Thoracic aorta (tissue), 2 donors: Measurements from ENCODE around the gene SOX13. TPM values are rescaled to one million over a fixed set of nuclear protein-coding genes. Genes with fewer than 3 reads are reported as not detected.

ENCODE experiments used
- ATAC-seq: fragments of 150-250 bp; one replicate; pipeline ENCODE4 v1.8.0; 2017; ENCODE audit warnings: low read depth; ENCODE audit not compliant: insufficient number of reproducible peaks, low FRiP score
- DNase-seq: peaks from one replicate; pipeline ENCODE4 v3.0.0-alpha.2; 2020; ENCODE audit warnings: low spot score
- H3K27ac ChIP-seq, 2 donors: fragments of 200-600 bp; sonication (generic); 1 replicate in 1 of 2; 2 replicates in 1 of 2; pipeline ENCODE4 v1.5.1; 2016; ENCODE audit warnings: mild to moderate bottlenecking in 2 of 2, moderate library complexity in 2 of 2
- H3K27me3 ChIP-seq: fragments of 200-600 bp; sonication (generic); replicated peaks from 2 replicates; pipeline ENCODE4 v1.6.0; 2016; ENCODE audit warnings: mild to moderate bottlenecking; ENCODE audit not compliant: insufficient read depth
- H3K36me3 ChIP-seq: fragments of 200-600 bp; sonication (generic); one replicate; pipeline ENCODE4 v1.5.1; 2016
- H3K4me1 ChIP-seq, 2 donors: fragments of 200-600 bp; sonication (generic); 1 replicate in 1 of 2; 2 replicates in 1 of 2; pipeline versions ENCODE4 v1.5.1 to v1.6.0; 2016; ENCODE audit warnings: low read depth in 2 of 2, mild to moderate bottlenecking in 1 of 2; ENCODE audit not compliant: control insufficient read depth in 1 of 2
- H3K4me3 ChIP-seq: fragments of 200-600 bp; sonication (generic); 2 replicates; pipeline ENCODE4 v1.5.1; 2016; ENCODE audit warnings: mild to moderate bottlenecking
- H3K9me3 ChIP-seq: fragments of 200-600 bp; sonication (generic); 2 replicates; pipeline ENCODE4 v1.5.1; 2016
- CTCF ChIP-seq: fragments of 200-600 bp; sonication (generic); IDR thresholded peaks from one replicate; pipeline ENCODE4 v1.5.1; 2019; ENCODE audit warnings: antibody characterized with exemption
- total RNA-seq, 2 donors: library from RNA; depleted of rRNA; stranded (reverse); fragments of >200 nt; gene quantifications; one replicate each; pipeline versions ENCODE4 v1.1.0 to v1.2.3, GENCODE V29; 2016

Gene SOX13
- total RNA-seq, 2 donors from 2014 or later, result 27.2 to 33.2 TPM

GRCh38 chr1:204153667-204154066, 80.8 kb downstream of the SOX13 start:
- Histone ChIP-seq H3K27me3 (no peaks in the 10 kb centered on the region), H3K27ac (no peak overlapping the region), H3K9me3 (no peaks in the 10 kb centered on the region), H3K4me3 (no peak overlapping the region), H3K4me1 (peaks cover 5 to 30% of the 10 kb centered on the region in 2 donors), H3K36me3 (no peaks in the 10 kb centered on the region)
- ATAC-seq, result no peak
- DNase-seq, result no peak
- no peak for TF ChIP-seq CTCF

- TF ChIP-seq CTCF, result no peak
- DNase-seq (no peak), ATAC-seq (no peak)
- no peaks in the 10 kb centered on the region for H3K9me3 ChIP-seq
- H3K4me1 ChIP-seq, result peaks cover 5 to 23% of the 10 kb centered on the region in 2 donors
- no peaks in the 10 kb centered on the region for H3K36me3 ChIP-seq
- H3K27me3 ChIP-seq, result no peaks in the 10 kb centered on the region
- H3K27ac ChIP-seq, result no peak overlapping the region
- no peak overlapping the region for H3K4me3 ChIP-seq
Observed at GRCh38 chr1:204154568-204155255, 81.8 kb downstream of the SOX13 start.

GRCh38 chr1:204155881-204156280, 83.0 kb downstream of the SOX13 start:
- Histone ChIP-seq H3K9me3 (no peaks in the 10 kb centered on the region), H3K27ac (no peak overlapping the region), H3K36me3 (no peaks in the 10 kb centered on the region), H3K4me3 (no peak overlapping the region), H3K4me1 (peaks cover 5 to 13% of the 10 kb centered on the region in 2 donors), H3K27me3 (no peaks in the 10 kb centered on the region)
- no peak for ATAC-seq
- no peak for TF ChIP-seq CTCF
- no peak for DNase-seq

GRCh38 chr1:204157962-204158361, 85.0 kb downstream of the SOX13 start:
- DNase-seq, result no peak
- H3K4me3 ChIP-seq, result no peak overlapping the region
- H3K36me3 ChIP-seq, result no peaks in the 10 kb centered on the region
- no peak overlapping the region for H3K27ac ChIP-seq
- TF ChIP-seq CTCF, result no peak
- H3K27me3 ChIP-seq, result no peaks in the 10 kb centered on the region
- no peak for ATAC-seq
- no peaks in the 10 kb centered on the region for H3K9me3 ChIP-seq
- H3K4me1 ChIP-seq, result no peaks in the 10 kb centered on the region

GRCh38 chr1:204161609-204162493, 88.9 kb downstream of the SOX13 start:
- no peak overlapping the region for H3K27ac ChIP-seq
- no peak overlapping the region for H3K4me3 ChIP-seq
- no peaks in the 10 kb centered on the region for H3K9me3 ChIP-seq
- H3K27me3 ChIP-seq, result no peaks in the 10 kb centered on the region
- no peaks in the 10 kb centered on the region for H3K36me3 ChIP-seq
- H3K4me1 ChIP-seq, result no peaks in the 10 kb centered on the region
- no peak for DNase-seq
- ATAC-seq, result no peak
- no peak for TF ChIP-seq CTCF
